Fibroblast of lung (primary cell): Measurements from ENCODE around the gene THRB. TPM values are rescaled to one million over a fixed set of nuclear protein-coding genes. Genes with fewer than 3 reads are reported as not detected.
A peak's percentile ranks its signal among the peaks of the same experiment; 100 is the strongest.

Experiments
- DNase-seq, 2 donors: peaks; one replicate each; pipeline versions ENCODE4 v3.0.0 to v3.0.0-alpha.2; 2010; ENCODE audit warnings: low read depth in 2 of 2
- H2AFZ ChIP-seq: 2 replicates; pipeline ENCODE4 v1.5.1; 2012; ENCODE audit warnings: low read length, control low read depth, inconsistent platforms
- H3K27ac ChIP-seq: 2 replicates; pipeline ENCODE4 v1.5.1; 2011; ENCODE audit warnings: low read length, control low read depth; ENCODE audit not compliant: insufficient read depth
- H3K27me3 ChIP-seq: 2 replicates; pipeline ENCODE4 v1.5.1; 2011; ENCODE audit warnings: mild to moderate bottlenecking, low read length; ENCODE audit not compliant: control insufficient read depth, insufficient read depth
- H3K36me3 ChIP-seq: 2 replicates; pipeline ENCODE4 v1.5.1; 2011; ENCODE audit warnings: low read length; ENCODE audit not compliant: control insufficient read depth, insufficient read depth
- H3K4me1 ChIP-seq: 2 replicates; pipeline ENCODE4 v1.5.1; 2011; ENCODE audit warnings: low read length; ENCODE audit not compliant: control insufficient read depth, insufficient read depth; ENCODE audit errors: extremely low read depth
- H3K4me2 ChIP-seq: 2 replicates; pipeline ENCODE4 v1.5.1; 2011; ENCODE audit warnings: low read length, control low read depth; ENCODE audit not compliant: insufficient read depth; ENCODE audit errors: extremely low read depth
- H3K4me3 ChIP-seq, 4 experiments: fragments of 200-600 bp in 1 of 4; sonication (generic) in 1 of 4; replicated peaks in 1 of 4; 2 replicates each; pipeline ENCODE4 v1.5.1; 2011 to 2016; ENCODE audit warnings: low read length in 4 of 4, low read depth in 3 of 4, mild to moderate bottlenecking in 3 of 4, control low read depth in 2 of 4, inconsistent platforms in 1 of 4, mixed read lengths in 1 of 4; ENCODE audit not compliant: insufficient read depth in 1 of 4; ENCODE audit errors: control extremely low read depth in 1 of 4
- H3K79me2 ChIP-seq: 2 replicates; pipeline ENCODE4 v1.5.1; 2012; ENCODE audit warnings: mild to moderate bottlenecking, low read length, inconsistent platforms; ENCODE audit not compliant: control insufficient read depth, insufficient read depth
- H3K9ac ChIP-seq: 2 replicates; pipeline ENCODE4 v1.5.1; 2011; ENCODE audit warnings: mild to moderate bottlenecking, low read length, control low read depth; ENCODE audit not compliant: insufficient read depth
- H3K9me3 ChIP-seq: 2 replicates; pipeline ENCODE4 v1.5.1; 2012; ENCODE audit warnings: low read depth, low read length; ENCODE audit not compliant: control insufficient read depth, insufficient read depth
- H4K20me1 ChIP-seq: 2 replicates; pipeline ENCODE4 v1.5.1; 2011; ENCODE audit warnings: low read length; ENCODE audit not compliant: control insufficient read depth, insufficient read depth; ENCODE audit errors: extremely low read depth
- CTCF ChIP-seq, 2 donors: IDR thresholded peaks in 1 of 2; conservative IDR thresholded peaks in 1 of 2; 1 replicate in 1 of 2; 2 replicates in 1 of 2; pipeline ENCODE4 v1.5.1; 2011 to 2012; ENCODE audit warnings: low read length in 2 of 2, control low read depth in 1 of 2, inconsistent platforms in 1 of 2, low read depth in 1 of 2, mild to moderate bottlenecking in 1 of 2
- EZH2 ChIP-seq: IDR thresholded peaks from 2 replicates; pipeline ENCODE4 v1.5.1; 2012; ENCODE audit warnings: low read length, control low read depth, mild to moderate bottlenecking; ENCODE audit errors: missing control alignments
- polyA plus RNA-seq, 2 donors: library from polyadenylated mRNA; depleted of rRNA in 1 of 2; stranded (reverse) in 1 of 2; unstranded in 1 of 2; fragments of >200 nt; gene quantifications; 2 replicates each; pipeline ENCODE4 v1.2.1, GENCODE V29; 2011 to 2012; ENCODE audit warnings: missing spikeins in 1 of 2
- total RNA-seq: library from RNA; depleted of rRNA; stranded (reverse); fragments of >200 nt; gene quantifications from 2 replicates; pipeline ENCODE4 v1.2.1, GENCODE V29; 2014

Gene THRB
- total and polyA plus RNA-seq, 2 donors (not counting 1 experiment from before 2014, with no cell fraction given): 4.2 to 7.4 TPM

GRCh38 chr3:24419067-24419791 lies 75.4 kb downstream of the THRB start:
- TF ChIP-seq EZH2: no peak
- no peak for TF ChIP-seq CTCF (conservative IDR thresholded peaks at IDR 0.05 in 1 of 2, IDR thresholded peaks at IDR 0.05 in 1 of 2; ENCODE audit: low read depth in 1 of 2, low read length in 2 of 2)
- H2AFZ ChIP-seq: no peak overlapping the region
- no peak overlapping the region for H3K27ac ChIP-seq
- H3K79me2 ChIP-seq: no peaks in the 10 kb centered on the region
- H3K27me3 ChIP-seq: no peaks in the 10 kb centered on the region
- no peaks in the 10 kb centered on the region for H3K9me3 ChIP-seq
- DNase-seq: no peak
- H4K20me1 ChIP-seq: no peaks in the 10 kb centered on the region
- no peak overlapping the region for H3K4me3 ChIP-seq
- H3K4me1 ChIP-seq: no peaks in the 10 kb centered on the region
- H3K9ac ChIP-seq: no peak overlapping the region
- H3K4me2 ChIP-seq: no peak overlapping the region
- no peaks in the 10 kb centered on the region for H3K36me3 ChIP-seq

GRCh38 chr3:24417730-24418129 lies 76.9 kb downstream of the THRB start:
- no peak overlapping the region for H3K27ac ChIP-seq
- H3K79me2 ChIP-seq: no peaks in the 10 kb centered on the region
- no peaks in the 10 kb centered on the region for H3K4me1 ChIP-seq
- no peak for DNase-seq
- no peaks in the 10 kb centered on the region for H4K20me1 ChIP-seq
- no peak overlapping the region for H3K4me2 ChIP-seq
- no peak for TF ChIP-seq CTCF (conservative IDR thresholded peaks at IDR 0.05 in 1 of 2, IDR thresholded peaks at IDR 0.05 in 1 of 2; ENCODE audit: low read depth in 1 of 2, low read length in 2 of 2)
- TF ChIP-seq EZH2: no peak
- H2AFZ ChIP-seq: no peak overlapping the region
- H3K9ac ChIP-seq: no peak overlapping the region
- no peaks in the 10 kb centered on the region for H3K36me3 ChIP-seq
- no peak overlapping the region for H3K4me3 ChIP-seq
- H3K27me3 ChIP-seq: no peaks in the 10 kb centered on the region
- H3K9me3 ChIP-seq: no peaks in the 10 kb centered on the region

- no peaks in the 10 kb centered on the region for H3K9me3 ChIP-seq
- H3K4me1 ChIP-seq: no peaks in the 10 kb centered on the region
- TF ChIP-seq CTCF (conservative IDR thresholded peaks at IDR 0.05 in 1 of 2, IDR thresholded peaks at IDR 0.05 in 1 of 2; ENCODE audit: low read depth in 1 of 2, low read length in 2 of 2) (no peak), EZH2 (no peak)
Observed at GRCh38 chr3:24416224-24416623, 78.4 kb downstream of the THRB start.

More at GRCh38 chr3:24416224-24416623, 78.4 kb downstream of the THRB start:
- Histone ChIP-seq H3K27ac (no peak overlapping the region), H3K27me3 (no peaks in the 10 kb centered on the region), H3K36me3 (no peaks in the 10 kb centered on the region), H3K4me2 (no peak overlapping the region), H3K4me3 (no peak overlapping the region), H4K20me1 (no peaks in the 10 kb centered on the region), H3K79me2 (no peaks in the 10 kb centered on the region), H3K9ac (no peak overlapping the region), H2AFZ (no peak overlapping the region)
- peak in 1 of 2 donors; percentile 62 for DNase-seq
